Osteoblast (primary cell): Measurements from ENCODE around the gene FYB2. TPM values are rescaled to one million over a fixed set of nuclear protein-coding genes. Genes with fewer than 3 reads are reported as not detected.

Source experiments
- DNase-seq: peaks from one replicate; pipeline ENCODE4 v3.0.0; 2011; ENCODE audit warnings: low spot score, mixed read lengths; ENCODE audit not compliant: insufficient read length; ENCODE audit errors: missing footprints
- H2AFZ ChIP-seq: 2 replicates; pipeline ENCODE4 v1.6.0; 2011; ENCODE audit warnings: mild to moderate bottlenecking, low read length
- H3K27ac ChIP-seq: 2 replicates; pipeline ENCODE4 v1.5.1; 2011; ENCODE audit warnings: mild to moderate bottlenecking, low read depth, low read length, moderate library complexity
- H3K27me3 ChIP-seq: 2 replicates; pipeline ENCODE4 v1.6.0; 2012; ENCODE audit warnings: mild to moderate bottlenecking, control low read depth, inconsistent platforms, low read length, moderate library complexity; ENCODE audit not compliant: insufficient read depth
- H3K36me3 ChIP-seq: 2 replicates; pipeline ENCODE4 v1.5.1; 2011; ENCODE audit warnings: mild to moderate bottlenecking, low read length, control low read depth, moderate library complexity; ENCODE audit not compliant: insufficient read depth
- H3K4me1 ChIP-seq: 2 replicates; pipeline ENCODE4 v1.5.1; 2011; ENCODE audit warnings: mild to moderate bottlenecking, low read length, control low read depth, moderate library complexity; ENCODE audit not compliant: insufficient read depth
- H3K4me2 ChIP-seq: 2 replicates; pipeline ENCODE4 v1.6.0; 2011; ENCODE audit warnings: mild to moderate bottlenecking, low read length; ENCODE audit not compliant: insufficient read depth
- H3K4me3 ChIP-seq: fragments of 200-600 bp; sonication (generic); 3 replicates; pipeline ENCODE4 v1.5.1; 2012; ENCODE audit warnings: mild to moderate bottlenecking, low read length, inconsistent platforms; ENCODE audit not compliant: insufficient read depth
- H3K79me2 ChIP-seq: 2 replicates; pipeline ENCODE4 v1.6.0; 2012; ENCODE audit warnings: mild to moderate bottlenecking, low read length, control low read depth, inconsistent platforms; ENCODE audit not compliant: insufficient read depth
- H3K9me3 ChIP-seq: 2 replicates; pipeline ENCODE4 v1.5.1; 2011; ENCODE audit warnings: low read depth, low read length, control low read depth
- H4K20me1 ChIP-seq: 2 replicates; pipeline ENCODE4 v1.6.0; 2012; ENCODE audit warnings: mild to moderate bottlenecking, low read length, control low read depth; ENCODE audit not compliant: insufficient read depth
- total RNA-seq: library from RNA; depleted of rRNA; stranded (reverse); fragments of >200 nt; gene quantifications from 2 replicates; pipeline ENCODE4 v1.2.3, GENCODE V29; 2012
- TF ChIP-seq, protein P1 (sequence below): IDR thresholded peaks from 2 replicates; pipeline ENCODE4 v1.5.1; 2011; ENCODE audit warnings: mild to moderate bottlenecking, low read depth, low read length, moderate library complexity; ENCODE audit errors: extremely low read depth

Gene FYB2
- total RNA-seq, 1 donor: not detected

DNA sequence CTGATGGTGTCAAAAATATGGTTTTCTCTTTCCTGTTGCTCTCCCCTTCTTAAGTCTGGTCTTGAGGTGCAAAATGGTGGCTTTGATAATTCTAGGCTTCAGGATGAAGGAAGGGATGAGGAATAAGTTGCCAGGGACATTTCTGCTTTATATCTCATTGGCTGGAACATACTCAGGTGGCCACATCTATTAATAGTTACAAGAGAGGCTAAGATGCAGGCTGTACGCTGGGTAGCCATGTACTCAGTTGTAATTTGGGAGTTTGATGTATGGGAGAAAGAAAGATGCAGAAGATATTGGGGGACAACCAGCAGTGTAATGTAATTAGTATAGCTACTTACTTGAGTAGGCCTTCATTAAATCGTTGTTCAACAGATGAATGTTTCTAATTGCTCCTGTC lies 148.9 kb downstream of the FYB2 start:
- H3K27ac ChIP-seq: no peak overlapping the region
- TF ChIP-seq, protein P1, sequence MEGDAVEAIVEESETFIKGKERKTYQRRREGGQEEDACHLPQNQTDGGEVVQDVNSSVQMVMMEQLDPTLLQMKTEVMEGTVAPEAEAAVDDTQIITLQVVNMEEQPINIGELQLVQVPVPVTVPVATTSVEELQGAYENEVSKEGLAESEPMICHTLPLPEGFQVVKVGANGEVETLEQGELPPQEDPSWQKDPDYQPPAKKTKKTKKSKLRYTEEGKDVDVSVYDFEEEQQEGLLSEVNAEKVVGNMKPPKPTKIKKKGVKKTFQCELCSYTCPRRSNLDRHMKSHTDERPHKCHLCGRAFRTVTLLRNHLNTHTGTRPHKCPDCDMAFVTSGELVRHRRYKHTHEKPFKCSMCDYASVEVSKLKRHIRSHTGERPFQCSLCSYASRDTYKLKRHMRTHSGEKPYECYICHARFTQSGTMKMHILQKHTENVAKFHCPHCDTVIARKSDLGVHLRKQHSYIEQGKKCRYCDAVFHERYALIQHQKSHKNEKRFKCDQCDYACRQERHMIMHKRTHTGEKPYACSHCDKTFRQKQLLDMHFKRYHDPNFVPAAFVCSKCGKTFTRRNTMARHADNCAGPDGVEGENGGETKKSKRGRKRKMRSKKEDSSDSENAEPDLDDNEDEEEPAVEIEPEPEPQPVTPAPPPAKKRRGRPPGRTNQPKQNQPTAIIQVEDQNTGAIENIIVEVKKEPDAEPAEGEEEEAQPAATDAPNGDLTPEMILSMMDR: no peak
- no peaks in the 10 kb centered on the region for H3K4me1 ChIP-seq
- no peak overlapping the region for H3K4me2 ChIP-seq
- H3K27me3 ChIP-seq: peaks cover 7% of the 10 kb centered on the region
- no peak for DNase-seq
- no peaks in the 10 kb centered on the region for H4K20me1 ChIP-seq
- no peak overlapping the region for H2AFZ ChIP-seq
- H3K9me3 ChIP-seq: no peaks in the 10 kb centered on the region
- H3K4me3 ChIP-seq: no peak overlapping the region
- H3K79me2 ChIP-seq: no peaks in the 10 kb centered on the region
- H3K36me3 ChIP-seq: no peaks in the 10 kb centered on the region

Other genes starting within 250 kb of the FYB2 start
- gene PLPP3, start 239.8 kb downstream of the FYB2 start, total RNA-seq: 243 and 286 TPM in 2 replicates
- gene PRKAA2, start 174.1 kb downstream of the FYB2 start, total RNA-seq: 0.88 and 1.1 TPM in 2 replicates
- not detected in 2 replicates for gene C8A, start 35.4 kb upstream of the FYB2 start, total RNA-seq
- gene C8B, start 146.6 kb upstream of the FYB2 start, total RNA-seq: not detected in 2 replicates